OCI-LY7 (cell line): Measurements from ENCODE around the gene SIGLEC7. TPM values are rescaled to one million over a fixed set of nuclear protein-coding genes. Genes with fewer than 3 reads are reported as not detected.

Source experiments
- BruUV-seq: library from RNA; stranded (reverse); fragments of 400-500 nt; replicated peaks from 2 replicates; lab custom pipeline; 2021; lab: Mats Ljungman, UMichigan
- CTCF ChIA-PET: fragments of 300-600 bp; sonication (Branson Sonifier 250); formaldehyde crosslinking; loops from one replicate; lab custom pipeline; 2022; ENCODE audit warnings: antibody characterized with exemption; ENCODE audit not compliant: unreplicated experiment; lab: Charles Lee
- POLR2A ChIA-PET: fragments of 300-600 bp; sonication (Branson Sonifier 250); formaldehyde crosslinking; loops from one replicate; lab custom pipeline; 2022; ENCODE audit warnings: antibody characterized with exemption; lab: Charles Lee
- DNase-seq: peaks from one replicate; pipeline ENCODE4 v3.0.0-alpha.2; 2015; ENCODE audit warnings: low spot score
- H2AFZ ChIP-seq: fragments of 200-600 bp; sonication (generic), shearing (Covaris generic); 2 replicates; pipeline ENCODE4 v1.6.1; 2014; ENCODE audit warnings: mild to moderate bottlenecking, antibody characterized with exemption, low read length, moderate library complexity
- H3K27ac ChIP-seq: fragments of 200-600 bp; sonication (generic); 2 replicates; pipeline ENCODE4 v1.5.1; 2014; ENCODE audit warnings: mixed run types, low read depth, mild to moderate bottlenecking, moderate library complexity, low read length, inconsistent platforms; ENCODE audit not compliant: poor library complexity, severe bottlenecking
- H3K36me3 ChIP-seq: fragments of 200-600 bp; sonication (generic); 2 replicates; pipeline ENCODE4 v1.6.1; 2014; ENCODE audit warnings: mild to moderate bottlenecking, antibody characterized with exemption, low read length, moderate library complexity, mixed read lengths; ENCODE audit not compliant: insufficient read depth
- H3K4me1 ChIP-seq: fragments of 200-600 bp; sonication (generic); 2 replicates; pipeline ENCODE4 v1.5.1; 2014; ENCODE audit warnings: mild to moderate bottlenecking, low read length; ENCODE audit not compliant: insufficient read depth, poor library complexity, severe bottlenecking
- H3K4me2 ChIP-seq: fragments of 200-600 bp; sonication (generic); 2 replicates; pipeline ENCODE4 v1.6.1; 2014; ENCODE audit warnings: mild to moderate bottlenecking, low read length
- H3K4me3 ChIP-seq: fragments of 200-600 bp; sonication (generic); 2 replicates; pipeline ENCODE4 v1.5.1; 2014; ENCODE audit warnings: mild to moderate bottlenecking, low read depth, low read length; ENCODE audit not compliant: poor library complexity, severe bottlenecking
- H3K79me2 ChIP-seq: fragments of 200-600 bp; sonication (generic); 2 replicates; pipeline ENCODE4 v1.6.1; 2016; ENCODE audit warnings: low read depth, mild to moderate bottlenecking, low read length, moderate library complexity, mixed read lengths; ENCODE audit not compliant: insufficient read depth
- H3K9me2 ChIP-seq: fragments of 200-600 bp; sonication (generic); 2 replicates; pipeline ENCODE4 v1.6.1; 2016; ENCODE audit warnings: mild to moderate bottlenecking, low read length, mixed read lengths; ENCODE audit not compliant: insufficient read depth
- H3K9me3 ChIP-seq: fragments of 200-600 bp; sonication (generic); 2 replicates; pipeline ENCODE4 v1.6.1; 2014; ENCODE audit warnings: mild to moderate bottlenecking, mixed run types, low read length, mixed read lengths
- H4K20me1 ChIP-seq: fragments of 200-600 bp; sonication (generic); 2 replicates; pipeline ENCODE4 v1.6.1; 2014; ENCODE audit warnings: mild to moderate bottlenecking, antibody characterized with exemption, low read length, moderate library complexity, mixed read lengths; ENCODE audit not compliant: insufficient read depth
- EZH2phosphoT487 ChIP-seq: fragments of 200-600 bp; sonication (generic); IDR thresholded peaks from 2 replicates; pipeline ENCODE4 v1.6.1; 2018; ENCODE audit warnings: low read depth, borderline replicate concordance, mild to moderate bottlenecking, mixed run types, antibody characterized with exemption, low read length, moderate library complexity, mixed read lengths
- intact Hi-C: fragments of 100-400 bp; cut with micrococcal nuclease; formaldehyde crosslinking; loops from one replicate; pipeline ENCODE4 v1.10.0; 2022; ENCODE audit not compliant: unreplicated experiment
- total RNA-seq, 2 experiments: library from RNA; depleted of rRNA in 1 of 2; stranded (reverse); fragments of >200 nt in 1 of 2; shearing (Covaris generic) in 1 of 2; gene quantifications; 2 replicates each; pipeline ENCODE4 v1.2.3, GENCODE V29; 2014 to 2022
- TF ChIP-seq, protein P1 (sequence below): fragments of 200-600 bp; sonication (generic); conservative IDR thresholded peaks from 2 replicates; pipeline ENCODE4 v1.5.1; 2014; ENCODE audit warnings: mild to moderate bottlenecking, antibody characterized with exemption, low read length, moderate library complexity, mixed read lengths

Gene SIGLEC7
- total RNA-seq, 2 experiments from 2014 or later, result not detected

DNA sequence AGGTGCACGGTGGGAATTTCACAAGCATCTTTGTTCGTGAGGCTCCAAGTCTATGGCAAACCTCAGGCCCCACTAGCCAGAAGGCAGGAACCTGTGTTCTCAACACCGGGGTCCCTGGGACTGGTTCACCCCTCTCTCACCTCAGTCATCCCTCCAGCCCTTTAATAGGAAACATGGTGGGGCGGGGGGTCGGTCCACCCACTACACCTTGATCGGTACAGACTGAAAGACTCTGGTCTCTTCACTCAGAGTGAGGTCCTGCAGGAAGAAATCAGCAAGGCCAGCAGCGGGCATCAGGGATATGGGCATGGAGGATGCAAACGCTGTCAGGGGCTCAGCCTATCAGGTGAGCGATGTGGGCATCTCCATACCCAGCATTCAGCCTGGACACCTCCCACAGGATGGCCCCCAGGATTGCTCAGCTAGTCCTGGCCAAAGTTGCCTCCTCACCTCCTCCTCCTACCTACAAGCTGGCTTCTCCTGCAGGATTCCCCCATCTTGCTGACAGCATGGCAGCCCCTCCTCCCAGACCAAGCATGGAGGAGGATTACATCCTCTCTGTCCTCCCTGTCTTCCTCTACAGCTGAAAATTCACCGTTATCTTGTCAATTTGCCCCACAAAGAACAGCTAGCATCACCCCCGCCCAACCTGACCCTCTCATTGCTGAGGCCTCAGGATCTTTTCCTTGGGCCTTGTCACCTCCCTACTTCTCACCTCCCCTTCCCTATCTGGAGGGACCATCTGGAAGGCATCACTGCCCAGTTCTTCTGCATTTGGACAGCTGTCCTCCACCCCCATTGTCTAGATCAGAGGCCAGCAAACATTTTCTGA, 45.5 kb downstream of the SIGLEC7 start:
- no peaks in the 10 kb centered on the region for H3K9me2 ChIP-seq
- no peak for DNase-seq
- ChIA-PET POLR2A (no interaction called here), CTCF (no interaction called here)
- no peaks in the 10 kb centered on the region for H3K9me3 ChIP-seq
- H3K36me3 ChIP-seq, result no peaks in the 10 kb centered on the region
- H3K4me2 ChIP-seq, result no peak overlapping the region
- intact Hi-C loops, result no loop called here
- no peak overlapping the region for H3K4me3 ChIP-seq
- H3K27ac ChIP-seq, result no peak overlapping the region
- no peaks in the 10 kb centered on the region for H3K4me1 ChIP-seq
- BruUV-seq, result no TSS peak
- no peaks in the 10 kb centered on the region for H3K79me2 ChIP-seq
- TF ChIP-seq EZH2phosphoT487, result no peak
- TF ChIP-seq, protein P1, sequence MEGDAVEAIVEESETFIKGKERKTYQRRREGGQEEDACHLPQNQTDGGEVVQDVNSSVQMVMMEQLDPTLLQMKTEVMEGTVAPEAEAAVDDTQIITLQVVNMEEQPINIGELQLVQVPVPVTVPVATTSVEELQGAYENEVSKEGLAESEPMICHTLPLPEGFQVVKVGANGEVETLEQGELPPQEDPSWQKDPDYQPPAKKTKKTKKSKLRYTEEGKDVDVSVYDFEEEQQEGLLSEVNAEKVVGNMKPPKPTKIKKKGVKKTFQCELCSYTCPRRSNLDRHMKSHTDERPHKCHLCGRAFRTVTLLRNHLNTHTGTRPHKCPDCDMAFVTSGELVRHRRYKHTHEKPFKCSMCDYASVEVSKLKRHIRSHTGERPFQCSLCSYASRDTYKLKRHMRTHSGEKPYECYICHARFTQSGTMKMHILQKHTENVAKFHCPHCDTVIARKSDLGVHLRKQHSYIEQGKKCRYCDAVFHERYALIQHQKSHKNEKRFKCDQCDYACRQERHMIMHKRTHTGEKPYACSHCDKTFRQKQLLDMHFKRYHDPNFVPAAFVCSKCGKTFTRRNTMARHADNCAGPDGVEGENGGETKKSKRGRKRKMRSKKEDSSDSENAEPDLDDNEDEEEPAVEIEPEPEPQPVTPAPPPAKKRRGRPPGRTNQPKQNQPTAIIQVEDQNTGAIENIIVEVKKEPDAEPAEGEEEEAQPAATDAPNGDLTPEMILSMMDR, result no peak
- H2AFZ ChIP-seq, result no peak overlapping the region
- H4K20me1 ChIP-seq, result no peaks in the 10 kb centered on the region

DNA sequence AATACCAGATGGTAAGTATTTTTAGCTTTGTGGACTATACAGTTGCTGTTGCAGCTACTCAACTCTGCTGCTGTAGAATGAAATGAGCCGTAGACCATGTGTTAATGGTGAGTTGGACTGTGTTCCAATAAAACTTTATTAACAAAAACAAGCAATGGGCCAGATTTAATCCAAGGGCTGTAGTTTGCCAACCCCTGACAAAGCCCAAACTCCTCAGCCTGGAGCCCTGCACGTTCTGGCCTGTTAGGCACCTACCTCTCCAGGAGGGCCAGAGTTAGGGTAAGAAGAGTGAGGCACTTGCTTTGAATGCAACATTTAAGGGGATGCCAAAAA, 46.1 kb downstream of the SIGLEC7 start:
- DNase-seq, result no peak
- ChIA-PET CTCF (no interaction called here), POLR2A (no interaction called here)
- no peaks in the 10 kb centered on the region for H4K20me1 ChIP-seq
- H3K4me1 ChIP-seq, result no peaks in the 10 kb centered on the region
- no peak overlapping the region for H2AFZ ChIP-seq
- H3K9me2 ChIP-seq, result no peaks in the 10 kb centered on the region
- BruUV-seq, result no TSS peak
- no peaks in the 10 kb centered on the region for H3K9me3 ChIP-seq
- H3K79me2 ChIP-seq, result no peaks in the 10 kb centered on the region
- no peak overlapping the region for H3K27ac ChIP-seq
- no peak overlapping the region for H3K4me3 ChIP-seq
- no peaks in the 10 kb centered on the region for H3K36me3 ChIP-seq
- TF ChIP-seq, protein P1, result no peak
- TF ChIP-seq EZH2phosphoT487, result no peak
- no peak overlapping the region for H3K4me2 ChIP-seq
- intact Hi-C loops, result no loop called here

DNA sequence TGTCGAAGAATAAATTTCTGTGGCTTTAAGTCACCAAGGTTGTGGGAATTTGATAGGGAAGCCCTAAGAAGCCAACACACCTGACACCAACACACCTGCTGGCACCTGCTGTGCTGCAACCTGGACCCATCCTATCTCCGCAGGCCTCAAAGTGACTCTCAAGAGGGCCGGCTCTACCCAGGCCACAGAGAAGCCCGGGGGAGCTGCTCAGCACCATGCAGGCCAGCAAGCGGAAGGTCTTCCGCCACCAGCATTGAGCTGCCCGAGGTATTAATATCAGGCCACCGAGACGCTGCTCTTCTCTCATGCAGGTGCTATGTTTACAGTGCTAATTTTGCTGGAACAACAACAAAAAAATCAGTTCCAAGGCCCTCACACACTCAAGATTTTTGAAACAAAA, 50.6 kb downstream of the SIGLEC7 start:
- Histone ChIP-seq H3K9me3 (no peaks in the 10 kb centered on the region), H3K27ac (no peak overlapping the region), H3K4me1 (no peaks in the 10 kb centered on the region), H4K20me1 (no peaks in the 10 kb centered on the region), H3K9me2 (no peaks in the 10 kb centered on the region), H3K79me2 (no peaks in the 10 kb centered on the region), H3K36me3 (no peaks in the 10 kb centered on the region), H3K4me3 (no peak overlapping the region), H2AFZ (no peak overlapping the region), H3K4me2 (no peak overlapping the region)
- CTCF ChIA-PET, result no interaction called here
- BruUV-seq, result no TSS peak
- DNase-seq, result no peak
- POLR2A ChIA-PET, result no interaction called here
- intact Hi-C loops, result no loop called here
- TF ChIP-seq, protein P1, result no peak
- TF ChIP-seq EZH2phosphoT487, result no peak
